Transverse colon (tissue), 4 donors: ENCODE measurements around the gene FGD5. TPM values are rescaled to one million over a fixed set of nuclear protein-coding genes. Genes with fewer than 3 reads are reported as not detected.

Experiments
- DNase-seq: peaks from one replicate; pipeline ENCODE4 v3.0.0-alpha.2; 2019
- H3K27ac ChIP-seq, 4 donors: fragments of 200-600 bp; sonication (generic); 2 replicates each; pipeline ENCODE4 v1.5.1; 2016 to 2018; ENCODE audit warnings: inconsistent platforms in 4 of 4
- H3K27me3 ChIP-seq: fragments of 200-600 bp; sonication (generic); 2 replicates; pipeline ENCODE4 v1.5.1; 2017; ENCODE audit warnings: inconsistent platforms
- H3K36me3 ChIP-seq, 4 donors: fragments of 200-600 bp; sonication (generic); 2 replicates each; pipeline ENCODE4 v1.5.1; 2017 to 2019; ENCODE audit warnings: inconsistent platforms in 4 of 4
- H3K4me1 ChIP-seq, 4 donors: fragments of 200-600 bp; sonication (generic); 2 replicates each; pipeline ENCODE4 v1.5.1; 2017 to 2020; ENCODE audit warnings: inconsistent platforms in 4 of 4
- H3K4me3 ChIP-seq, 4 donors: fragments of 200-600 bp; sonication (generic); 1 replicate in 1 of 4; 2 replicates in 3 of 4; pipeline versions ENCODE4 v1.5.1 to v1.6.1; 2017 to 2019; ENCODE audit warnings: inconsistent platforms in 4 of 4
- H3K9me3 ChIP-seq, 2 donors: fragments of 200-600 bp; sonication (generic); 2 replicates each; pipeline ENCODE4 v1.5.1; 2017 to 2019; ENCODE audit warnings: inconsistent platforms in 2 of 2
- EP300 ChIP-seq: sonication (generic); formaldehyde crosslinking; IDR thresholded peaks from one replicate; pipeline ENCODE4 v1.6.1; 2017; ENCODE audit warnings: antibody characterized with exemption, low read depth
- POLR2A ChIP-seq: fragments of 450-650 bp; IDR thresholded peaks from one replicate; pipeline ENCODE4 v1.6.1; 2016; ENCODE audit warnings: antibody characterized with exemption, mild to moderate bottlenecking, moderate library complexity
- POLR2AphosphoS5 ChIP-seq, 3 donors: sonication (generic); formaldehyde crosslinking; IDR thresholded peaks; one replicate each; pipeline ENCODE4 v1.6.1; 2016; ENCODE audit warnings: antibody characterized with exemption in 3 of 3
- WGBS, 2 donors: methylation state at CpG; one replicate each; pipeline ENCODE4 v1.1.5; 2018; ENCODE audit warnings: low coverage in 1 of 2; 5-methylcytosine and 5-hydroxymethylcytosine counted together
- in situ Hi-C, 4 donors: fragments of 200-750 bp; cut with MboI; loops; one replicate each; pipeline versions ENCODE4 v1.15.0 to v1.15.1; 2017; ENCODE audit warnings: low sequenced_read_pairs in 3 of 4, low pct_ligation_motif_present in 1 of 4, low pct_unique_long_range_greater_than_20kb in 1 of 4
- intact Hi-C: fragments of 100-400 bp; cut with DNase I; formaldehyde crosslinking; loops from one replicate; pipeline ENCODE4 v1.15.1; 2023; ENCODE audit warnings: low total_unique reads
- total RNA-seq, 4 donors: library from RNA; depleted of rRNA; stranded (reverse); fragments of >200 nt; gene quantifications; one replicate each; pipeline ENCODE4 v1.1.0, GENCODE V29; 2016
- TF ChIP-seq, protein P1 (sequence below), 5 experiments: fragments of 200-600 bp in 3 of 5; fragments of 450-650 bp in 2 of 5; sonication (generic) in 3 of 5; IDR thresholded peaks; 1 replicate in 2 of 5; 2 replicates in 3 of 5; pipeline ENCODE4 v1.5.1; 2016 to 2017; ENCODE audit warnings: antibody characterized with exemption in 5 of 5, inconsistent platforms in 3 of 5, mild to moderate bottlenecking in 2 of 5, moderate library complexity in 1 of 5

The FGD5 gene
- total RNA-seq, 4 donors from 2014 or later, result 5.6 to 15.9 (median 10.2) TPM

DNA sequence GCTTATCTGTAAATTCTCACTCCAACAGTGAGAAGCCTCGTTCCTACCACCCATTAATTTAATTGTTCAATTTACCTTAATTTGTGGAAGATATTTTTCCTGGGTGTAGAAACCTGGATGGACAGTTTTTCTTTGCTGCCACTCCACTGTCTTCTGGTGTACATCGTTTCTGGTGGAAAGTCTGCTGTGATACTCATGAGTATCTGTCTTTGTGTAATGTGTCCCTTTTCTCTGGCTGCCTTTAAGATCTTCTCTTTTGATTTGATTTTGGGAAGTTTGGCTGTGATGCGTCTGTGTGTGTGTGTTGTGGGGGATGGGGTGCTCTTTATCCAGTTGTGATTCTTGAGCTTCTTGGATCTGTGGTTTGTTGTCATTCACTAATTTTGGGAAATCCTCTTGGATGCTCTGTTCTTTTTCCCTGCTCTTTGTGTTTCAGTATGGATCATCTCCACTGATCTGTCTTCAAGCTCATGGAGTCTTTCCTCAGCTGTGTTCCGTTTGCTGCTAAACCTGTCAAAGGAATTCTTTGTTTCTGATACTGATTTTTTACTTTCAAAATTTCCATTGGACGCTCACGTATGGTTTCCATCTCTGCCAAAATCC is 86.4 kb downstream of the FGD5 start:
- in situ Hi-C loops, result loop anchor here in 1 of 4 donors (25.0 kb wide), 1 partner anchor 393 kb away; no protein-coding TSS in a partner anchor
- 86 to 92% methylated on average over 4 to 6 of the region's 6 CpGs for WGBS, 2 donors
- Histone ChIP-seq H3K9me3 (no peaks in the 10 kb centered on the region), H3K4me1 (peaks cover 0 to 3% (median 0%) of the 10 kb centered on the region in 4 donors), H3K4me3 (no peak overlapping the region), H3K36me3 (no peaks in the 10 kb centered on the region), H3K27me3 (no peaks in the 10 kb centered on the region), H3K27ac (no peak overlapping the region)
- no peak for DNase-seq
- intact Hi-C loops, result loop anchor here (5.0 kb wide), 1 partner anchor 437 kb away; no protein-coding TSS in a partner anchor
- TF ChIP-seq POLR2A, result no peak
- TF ChIP-seq, protein P1, sequence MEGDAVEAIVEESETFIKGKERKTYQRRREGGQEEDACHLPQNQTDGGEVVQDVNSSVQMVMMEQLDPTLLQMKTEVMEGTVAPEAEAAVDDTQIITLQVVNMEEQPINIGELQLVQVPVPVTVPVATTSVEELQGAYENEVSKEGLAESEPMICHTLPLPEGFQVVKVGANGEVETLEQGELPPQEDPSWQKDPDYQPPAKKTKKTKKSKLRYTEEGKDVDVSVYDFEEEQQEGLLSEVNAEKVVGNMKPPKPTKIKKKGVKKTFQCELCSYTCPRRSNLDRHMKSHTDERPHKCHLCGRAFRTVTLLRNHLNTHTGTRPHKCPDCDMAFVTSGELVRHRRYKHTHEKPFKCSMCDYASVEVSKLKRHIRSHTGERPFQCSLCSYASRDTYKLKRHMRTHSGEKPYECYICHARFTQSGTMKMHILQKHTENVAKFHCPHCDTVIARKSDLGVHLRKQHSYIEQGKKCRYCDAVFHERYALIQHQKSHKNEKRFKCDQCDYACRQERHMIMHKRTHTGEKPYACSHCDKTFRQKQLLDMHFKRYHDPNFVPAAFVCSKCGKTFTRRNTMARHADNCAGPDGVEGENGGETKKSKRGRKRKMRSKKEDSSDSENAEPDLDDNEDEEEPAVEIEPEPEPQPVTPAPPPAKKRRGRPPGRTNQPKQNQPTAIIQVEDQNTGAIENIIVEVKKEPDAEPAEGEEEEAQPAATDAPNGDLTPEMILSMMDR (IDR thresholded peaks at IDR 0.05), result no peak
- TF ChIP-seq EP300, result no peak
- TF ChIP-seq POLR2AphosphoS5 (IDR thresholded peaks at IDR 0.05), result no peak

DNA sequence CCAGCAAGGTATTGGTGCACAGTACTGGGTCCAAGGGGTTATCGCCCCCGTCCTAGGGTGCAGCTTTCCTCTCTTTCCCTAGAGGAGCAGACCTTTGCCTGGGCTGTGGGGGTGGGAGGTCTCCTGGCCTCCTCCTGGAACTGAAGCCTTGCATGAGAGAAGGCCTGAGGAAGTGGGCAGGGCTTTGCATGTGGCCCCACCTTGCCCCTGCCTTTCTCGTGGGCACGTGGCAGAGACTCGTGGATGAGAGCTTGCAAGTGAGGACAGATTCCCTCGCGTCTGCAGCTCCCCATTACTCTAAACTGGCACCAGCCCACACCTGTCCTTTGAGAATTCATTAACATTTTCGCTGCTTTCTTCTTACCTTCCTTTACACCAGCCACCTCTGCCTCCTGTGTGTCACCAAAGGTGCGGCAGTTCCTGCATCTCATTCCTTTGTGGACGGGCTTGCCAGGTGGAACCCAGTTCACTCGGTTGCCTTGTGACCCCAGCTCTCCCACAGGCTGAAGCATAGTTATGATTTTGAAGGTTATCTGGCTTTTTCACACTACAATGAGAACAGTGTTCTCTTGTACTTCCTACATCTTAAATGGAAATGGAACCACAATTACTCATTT is 87.7 kb downstream of the FGD5 start:
- TF ChIP-seq POLR2AphosphoS5 (IDR thresholded peaks at IDR 0.05) (no peak), EP300 (no peak), POLR2A (no peak)
- TF ChIP-seq, protein P1 (IDR thresholded peaks at IDR 0.05), result no peak
- Histone ChIP-seq H3K27ac (no peak overlapping the region), H3K36me3 (no peaks in the 10 kb centered on the region), H3K4me3 (no peak overlapping the region), H3K27me3 (no peaks in the 10 kb centered on the region), H3K4me1 (peaks cover 0 to 3% (median 0%) of the 10 kb centered on the region in 4 donors), H3K9me3 (no peaks in the 10 kb centered on the region)
- 73 to 85% methylated on average over 5 to 11 of the region's 11 CpGs for WGBS, 2 donors
- DNase-seq, result no peak
- in situ Hi-C loops, result loop anchor here in 1 of 4 donors (25.0 kb wide), 1 partner anchor 394 kb away; no protein-coding TSS in a partner anchor
- intact Hi-C loops, result loop anchor here (5.0 kb wide), 1 partner anchor 436 kb away; no protein-coding TSS in a partner anchor

DNA sequence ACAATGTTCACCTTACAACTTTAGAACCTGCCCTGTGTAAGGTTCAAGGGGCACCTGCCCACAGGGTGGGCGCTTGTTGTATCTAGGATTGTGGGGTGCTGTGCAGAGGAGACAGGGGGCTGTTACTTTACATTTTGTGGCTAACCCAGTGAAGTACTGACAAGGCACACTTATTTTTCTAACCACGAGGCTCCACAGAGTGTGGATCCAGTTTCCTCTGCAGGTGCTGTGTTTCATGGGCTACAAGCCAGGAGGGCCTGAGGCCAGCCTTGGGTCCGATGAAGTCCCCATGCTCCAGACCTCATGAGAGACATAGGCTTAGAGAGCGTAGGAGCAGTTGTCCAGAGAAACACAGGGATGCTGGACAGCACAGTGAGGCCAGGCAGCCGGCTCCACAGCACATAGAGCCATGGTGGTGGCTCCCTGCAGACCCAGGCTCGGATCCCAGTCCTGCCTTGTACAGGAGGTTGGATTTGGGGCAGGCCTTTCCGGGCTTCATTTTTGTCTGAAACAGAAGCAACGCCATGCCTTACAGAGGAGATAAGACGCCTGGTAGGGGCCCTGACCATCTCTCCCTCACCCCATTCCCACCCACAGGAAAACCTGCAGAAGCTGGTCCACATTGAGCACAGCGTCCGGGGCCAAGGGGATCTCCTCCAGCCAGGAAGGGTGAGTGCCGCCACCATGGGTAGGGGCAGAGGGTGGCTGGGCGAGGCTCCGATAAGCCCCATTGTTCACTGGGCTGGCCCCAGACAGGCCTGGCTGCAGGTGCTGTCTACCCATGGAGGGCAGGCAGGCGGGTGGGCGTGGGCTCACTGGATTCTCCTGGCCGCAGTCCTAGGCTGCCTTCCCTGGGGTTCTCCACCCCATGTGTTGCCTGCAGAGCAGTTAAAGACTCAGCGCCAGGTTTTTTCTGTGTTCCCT is 88.5 kb downstream of the FGD5 start:
- no peaks in the 10 kb centered on the region for H3K27me3 ChIP-seq
- in situ Hi-C loops, result loop anchor here in 1 of 4 donors (25.0 kb wide), 1 partner anchor 395 kb away; no protein-coding TSS in a partner anchor
- 56 to 63% methylated on average over 1 to 18 of the region's 18 CpGs for WGBS, 2 donors
- DNase-seq, result peak; percentile 26
- H3K27ac ChIP-seq, result no peak overlapping the region
- intact Hi-C loops, result loop anchor here (5.0 kb wide), 1 partner anchor 435 kb away; no protein-coding TSS in a partner anchor
- no peaks in the 10 kb centered on the region for H3K36me3 ChIP-seq
- no peak for TF ChIP-seq POLR2AphosphoS5 (IDR thresholded peaks at IDR 0.05)
- TF ChIP-seq, protein P1 (IDR thresholded peaks at IDR 0.05), result no peak
- no peak for TF ChIP-seq EP300
- no peak for TF ChIP-seq POLR2A
- H3K9me3 ChIP-seq, result no peaks in the 10 kb centered on the region
- no peak overlapping the region for H3K4me3 ChIP-seq
- H3K4me1 ChIP-seq, result peaks cover 0 to 3% (median 0%) of the 10 kb centered on the region in 4 donors
